Liver (tissue), 9 donors: ENCODE results near the gene MAGOHB. TPM values are rescaled to one million over a fixed set of nuclear protein-coding genes. Genes with fewer than 3 reads are reported as not detected.

ENCODE experiments used
- DNase-seq: peaks from one replicate; pipeline ENCODE4 v3.0.0-alpha.2; 2017; ENCODE audit warnings: low spot score
- H3K27ac ChIP-seq, 2 donors: one replicate each; pipeline ENCODE4 v1.7.0; 2013; ENCODE audit warnings: inconsistent platforms in 2 of 2, low read length in 2 of 2, control low read depth in 1 of 2, low read depth in 1 of 2, mild to moderate bottlenecking in 1 of 2
- H3K27me3 ChIP-seq, 4 donors: one replicate each; pipeline versions ENCODE4 v1.6.1 to v1.7.0; 2013; ENCODE audit warnings: low read length in 3 of 4, inconsistent platforms in 1 of 4, mild to moderate bottlenecking in 1 of 4, moderate library complexity in 1 of 4; ENCODE audit not compliant: control insufficient read depth in 4 of 4, insufficient read depth in 4 of 4
- H3K36me3 ChIP-seq, 4 donors: one replicate each; pipeline versions ENCODE4 v1.6.1 to v1.7.0; 2013; ENCODE audit warnings: low read length in 3 of 4, mild to moderate bottlenecking in 3 of 4, low read depth in 1 of 4, moderate library complexity in 1 of 4; ENCODE audit not compliant: control insufficient read depth in 4 of 4, insufficient read depth in 3 of 4
- H3K4me1 ChIP-seq, 4 donors: one replicate each; pipeline versions ENCODE4 v1.6.1 to v1.7.0; 2013; ENCODE audit warnings: low read length in 3 of 4, mild to moderate bottlenecking in 3 of 4, moderate library complexity in 1 of 4; ENCODE audit not compliant: control insufficient read depth in 4 of 4, insufficient read depth in 4 of 4
- H3K4me3 ChIP-seq, 3 donors: one replicate each; pipeline versions ENCODE4 v1.6.1 to v1.7.0; 2013; ENCODE audit warnings: low read length in 3 of 3, control low read depth in 1 of 3, low read depth in 1 of 3, mild to moderate bottlenecking in 1 of 3
- H3K9ac ChIP-seq, 2 donors: one replicate each; pipeline ENCODE4 v1.7.0; 2013; ENCODE audit warnings: low read length in 2 of 2, mild to moderate bottlenecking in 2 of 2, moderate library complexity in 2 of 2, control low read depth in 1 of 2, low read depth in 1 of 2
- H3K9me3 ChIP-seq, 4 donors: one replicate each; pipeline versions ENCODE4 v1.6.1 to v1.7.0; 2013; ENCODE audit warnings: low read length in 3 of 4; ENCODE audit not compliant: control insufficient read depth in 4 of 4
- ATF3 ChIP-seq: IDR thresholded peaks from 2 replicates; pipeline ENCODE4 v1.6.1; 2016; ENCODE audit warnings: antibody characterized with exemption
- CTCF ChIP-seq: fragments of 150-350 bp; IDR thresholded peaks from 2 replicates; pipeline ENCODE4 v1.5.1; 2017; ENCODE audit warnings: improper control_type of control experiment, low read depth, low read length; ENCODE audit not compliant: missing input control
- EGR1 ChIP-seq, 2 donors: IDR thresholded peaks; 2 replicates each; pipeline ENCODE4 v1.6.1; 2016 to 2018; ENCODE audit warnings: antibody characterized with exemption in 2 of 2, low read depth in 2 of 2
- FOXA1 ChIP-seq: IDR thresholded peaks from 2 replicates; pipeline ENCODE4 v1.6.1; 2016; ENCODE audit warnings: antibody characterized with exemption
- FOXA2 ChIP-seq: IDR thresholded peaks from 2 replicates; pipeline ENCODE4 v1.6.1; 2016; ENCODE audit warnings: antibody characterized with exemption
- GABPA ChIP-seq, 2 donors: IDR thresholded peaks in 1 of 2; conservative IDR thresholded peaks in 1 of 2; 2 replicates each; pipeline ENCODE4 v1.6.1; 2016; ENCODE audit warnings: antibody characterized with exemption in 2 of 2, mild to moderate bottlenecking in 1 of 2, moderate library complexity in 1 of 2
- HNF4A ChIP-seq, 2 donors: conservative IDR thresholded peaks; 2 replicates each; pipeline ENCODE4 v1.6.1; 2016; ENCODE audit warnings: antibody characterized with exemption in 2 of 2, mild to moderate bottlenecking in 2 of 2
- HNF4G ChIP-seq: IDR thresholded peaks from 2 replicates; pipeline ENCODE4 v1.6.1; 2016; ENCODE audit warnings: antibody characterized with exemption
- JUND ChIP-seq, 2 donors: IDR thresholded peaks; 2 replicates each; pipeline ENCODE4 v1.6.1; 2016; ENCODE audit warnings: antibody characterized with exemption in 2 of 2
- MAX ChIP-seq: IDR thresholded peaks from 2 replicates; pipeline ENCODE4 v1.6.1; 2016; ENCODE audit warnings: antibody characterized with exemption
- NR2F2 ChIP-seq: IDR thresholded peaks from 2 replicates; pipeline ENCODE4 v1.6.1; 2016; ENCODE audit warnings: antibody characterized with exemption
- RAD21 ChIP-seq, 2 donors: IDR thresholded peaks; 2 replicates each; pipeline ENCODE4 v1.6.1; 2016; ENCODE audit warnings: antibody characterized with exemption in 2 of 2, mild to moderate bottlenecking in 2 of 2
- RXRA ChIP-seq, 2 donors: IDR thresholded peaks; 2 replicates each; pipeline ENCODE4 v1.6.1; 2017 to 2018; ENCODE audit warnings: antibody characterized with exemption in 2 of 2, mild to moderate bottlenecking in 1 of 2
- SP1 ChIP-seq: IDR thresholded peaks from 2 replicates; pipeline ENCODE4 v1.6.1; 2018; ENCODE audit warnings: antibody characterized with exemption, mild to moderate bottlenecking
- TAF1 ChIP-seq: conservative IDR thresholded peaks from 2 replicates; pipeline ENCODE4 v1.6.1; 2016; ENCODE audit warnings: antibody characterized with exemption, mild to moderate bottlenecking
- YY1 ChIP-seq: IDR thresholded peaks from 2 replicates; pipeline ENCODE4 v1.6.1; 2016; ENCODE audit warnings: antibody characterized with exemption, mild to moderate bottlenecking
- WGBS: extraction: QIAGEN DNeasy Blood & Tissue Kit; methylation state at CpG from one replicate; pipeline ENCODE4 v1.1.7; 2013; 5-methylcytosine and 5-hydroxymethylcytosine counted together
- polyA plus RNA-seq, 2 donors: library from polyadenylated mRNA; stranded (reverse) in 1 of 2; unstranded in 1 of 2; fragments of 200-250 nt in 1 of 2; fragments of >200 nt in 1 of 2; fragmentation: Nextera tagmentation in 1 of 2; extraction: Ambion mirVana in 1 of 2; gene quantifications; one replicate each; pipeline versions ENCODE4 v1.2.1 to v1.2.3, GENCODE V29; 2013 to 2015
- total RNA-seq, 2 donors: library from RNA; depleted of rRNA; stranded (reverse); fragments of >200 nt; gene quantifications; one replicate each; pipeline ENCODE4 v1.2.3, GENCODE V29; 2014
- TF ChIP-seq, protein P1 (sequence below): IDR thresholded peaks from 2 replicates; pipeline ENCODE4 v1.6.1; 2016; ENCODE audit warnings: antibody characterized with exemption
- TF ChIP-seq, protein P2 (sequence below): IDR thresholded peaks from 2 replicates; pipeline ENCODE4 v1.6.1; 2016; ENCODE audit warnings: antibody characterized with exemption, mild to moderate bottlenecking
- donor health status: healthy.
- donor health status: healthy.
- donor health status: healthy.
- donor health status: healthy.
- donor health status: healthy.

The MAGOHB gene
- total and polyA plus RNA-seq, 4 donors: 7.6 to 20.7 (median 8.9) TPM

DNA sequence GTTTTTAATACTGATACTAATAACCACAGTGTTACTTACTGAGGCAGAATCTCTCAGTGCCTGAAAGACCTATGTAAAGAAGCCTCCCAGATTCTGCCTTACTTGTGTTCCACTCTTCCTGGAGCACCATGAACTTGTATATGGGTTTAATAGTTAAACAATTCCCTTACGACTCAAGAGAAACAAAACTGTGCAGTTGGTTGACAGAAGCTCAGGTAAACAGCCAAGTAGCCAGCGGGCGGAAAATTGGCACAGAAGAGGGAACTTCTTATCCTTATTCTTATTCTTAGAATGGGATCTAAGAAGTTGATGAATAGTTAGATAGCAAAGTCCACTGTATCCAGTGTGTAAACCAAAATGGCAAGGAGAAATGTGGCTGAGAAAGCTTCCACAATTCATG, 22.7 kb upstream of the MAGOHB start:
- Histone ChIP-seq H3K9me3 (peaks cover 0 to 2% (median 0%) of the 10 kb centered on the region in 4 donors), H3K4me1 (no peaks in the 10 kb centered on the region), H3K4me3 (no peak overlapping the region), H3K27me3 (no peaks in the 10 kb centered on the region), H3K27ac (no peak overlapping the region), H3K9ac (no peak overlapping the region), H3K36me3 (no peaks in the 10 kb centered on the region)
- TF ChIP-seq, protein P1, sequence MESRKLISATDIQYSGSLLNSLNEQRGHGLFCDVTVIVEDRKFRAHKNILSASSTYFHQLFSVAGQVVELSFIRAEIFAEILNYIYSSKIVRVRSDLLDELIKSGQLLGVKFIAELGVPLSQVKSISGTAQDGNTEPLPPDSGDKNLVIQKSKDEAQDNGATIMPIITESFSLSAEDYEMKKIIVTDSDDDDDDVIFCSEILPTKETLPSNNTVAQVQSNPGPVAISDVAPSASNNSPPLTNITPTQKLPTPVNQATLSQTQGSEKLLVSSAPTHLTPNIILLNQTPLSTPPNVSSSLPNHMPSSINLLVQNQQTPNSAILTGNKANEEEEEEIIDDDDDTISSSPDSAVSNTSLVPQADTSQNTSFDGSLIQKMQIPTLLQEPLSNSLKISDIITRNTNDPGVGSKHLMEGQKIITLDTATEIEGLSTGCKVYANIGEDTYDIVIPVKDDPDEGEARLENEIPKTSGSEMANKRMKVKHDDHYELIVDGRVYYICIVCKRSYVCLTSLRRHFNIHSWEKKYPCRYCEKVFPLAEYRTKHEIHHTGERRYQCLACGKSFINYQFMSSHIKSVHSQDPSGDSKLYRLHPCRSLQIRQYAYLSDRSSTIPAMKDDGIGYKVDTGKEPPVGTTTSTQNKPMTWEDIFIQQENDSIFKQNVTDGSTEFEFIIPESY: no peak
- TF ChIP-seq FOXA1 (no peak), CTCF (no peak), HNF4G (no peak), TAF1 (no peak), NR2F2 (no peak), RAD21 (IDR thresholded peaks at IDR 0.05) (no peak), HNF4A (conservative IDR thresholded peaks at IDR 0.05) (no peak), SP1 (no peak), GABPA (IDR thresholded peaks at IDR 0.05 in 1 of 2, conservative IDR thresholded peaks at IDR 0.05 in 1 of 2) (no peak), RXRA (IDR thresholded peaks at IDR 0.05) (no peak), FOXA2 (no peak), MAX (no peak), JUND (IDR thresholded peaks at IDR 0.05) (no peak), EGR1 (IDR thresholded peaks at IDR 0.05; ENCODE audit: low read depth in 2 of 2) (no peak)
- TF ChIP-seq, protein P2, sequence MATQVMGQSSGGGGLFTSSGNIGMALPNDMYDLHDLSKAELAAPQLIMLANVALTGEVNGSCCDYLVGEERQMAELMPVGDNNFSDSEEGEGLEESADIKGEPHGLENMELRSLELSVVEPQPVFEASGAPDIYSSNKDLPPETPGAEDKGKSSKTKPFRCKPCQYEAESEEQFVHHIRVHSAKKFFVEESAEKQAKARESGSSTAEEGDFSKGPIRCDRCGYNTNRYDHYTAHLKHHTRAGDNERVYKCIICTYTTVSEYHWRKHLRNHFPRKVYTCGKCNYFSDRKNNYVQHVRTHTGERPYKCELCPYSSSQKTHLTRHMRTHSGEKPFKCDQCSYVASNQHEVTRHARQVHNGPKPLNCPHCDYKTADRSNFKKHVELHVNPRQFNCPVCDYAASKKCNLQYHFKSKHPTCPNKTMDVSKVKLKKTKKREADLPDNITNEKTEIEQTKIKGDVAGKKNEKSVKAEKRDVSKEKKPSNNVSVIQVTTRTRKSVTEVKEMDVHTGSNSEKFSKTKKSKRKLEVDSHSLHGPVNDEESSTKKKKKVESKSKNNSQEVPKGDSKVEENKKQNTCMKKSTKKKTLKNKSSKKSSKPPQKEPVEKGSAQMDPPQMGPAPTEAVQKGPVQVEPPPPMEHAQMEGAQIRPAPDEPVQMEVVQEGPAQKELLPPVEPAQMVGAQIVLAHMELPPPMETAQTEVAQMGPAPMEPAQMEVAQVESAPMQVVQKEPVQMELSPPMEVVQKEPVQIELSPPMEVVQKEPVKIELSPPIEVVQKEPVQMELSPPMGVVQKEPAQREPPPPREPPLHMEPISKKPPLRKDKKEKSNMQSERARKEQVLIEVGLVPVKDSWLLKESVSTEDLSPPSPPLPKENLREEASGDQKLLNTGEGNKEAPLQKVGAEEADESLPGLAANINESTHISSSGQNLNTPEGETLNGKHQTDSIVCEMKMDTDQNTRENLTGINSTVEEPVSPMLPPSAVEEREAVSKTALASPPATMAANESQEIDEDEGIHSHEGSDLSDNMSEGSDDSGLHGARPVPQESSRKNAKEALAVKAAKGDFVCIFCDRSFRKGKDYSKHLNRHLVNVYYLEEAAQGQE: no peak
- DNase-seq: no peak
- WGBS: 78% methylated on average over 3 of the region's 3 CpGs

DNA sequence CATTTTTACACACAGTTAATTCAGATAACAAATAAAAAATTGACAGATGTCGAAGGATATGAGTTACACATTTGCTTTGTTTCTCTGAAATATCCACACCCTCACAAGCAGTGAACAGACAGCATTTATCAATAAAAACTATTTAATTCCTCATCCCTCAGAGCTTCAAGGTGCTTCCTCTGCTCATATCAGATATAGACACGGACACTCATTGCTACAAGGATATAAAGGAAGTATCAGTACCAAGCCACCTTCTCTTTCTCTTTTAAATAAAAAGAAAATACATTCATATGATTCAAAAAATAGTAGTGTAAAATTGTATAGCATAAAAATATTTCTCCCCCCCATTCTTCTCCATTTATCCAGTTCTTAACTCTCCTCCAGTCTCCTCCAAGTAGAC, 21.9 kb upstream of the MAGOHB start:
- no peak for DNase-seq
- Histone ChIP-seq H3K9me3 (no peaks in the 10 kb centered on the region), H3K27me3 (no peaks in the 10 kb centered on the region), H3K4me1 (no peaks in the 10 kb centered on the region), H3K36me3 (no peaks in the 10 kb centered on the region), H3K9ac (no peak overlapping the region), H3K27ac (no peak overlapping the region), H3K4me3 (no peak overlapping the region)
- TF ChIP-seq YY1: no peak
- no peak for TF ChIP-seq JUND (IDR thresholded peaks at IDR 0.05)
- TF ChIP-seq GABPA (IDR thresholded peaks at IDR 0.05 in 1 of 2, conservative IDR thresholded peaks at IDR 0.05 in 1 of 2): no peak
- TF ChIP-seq EGR1 (IDR thresholded peaks at IDR 0.05; ENCODE audit: low read depth in 2 of 2): no peak
- no peak for TF ChIP-seq ATF3
- no peak for TF ChIP-seq NR2F2
- TF ChIP-seq, protein P2: no peak
- no peak for TF ChIP-seq TAF1
- no peak for TF ChIP-seq RXRA (IDR thresholded peaks at IDR 0.05)
- no peak for TF ChIP-seq MAX
- TF ChIP-seq HNF4A (conservative IDR thresholded peaks at IDR 0.05): no peak
- 72% methylated on average over 2 of the region's 2 CpGs for WGBS
